DND-41 (cell line): ENCODE data around the gene CRBN.

ENCODE experiments used
- EZH2 ChIP-seq: IDR thresholded peaks from 3 replicates; pipeline ENCODE4 v1.6.1; 2012; ENCODE audit warnings: borderline replicate concordance, low read depth, mild to moderate bottlenecking, moderate library complexity, low read length, inconsistent platforms; ENCODE audit not compliant: severe bottlenecking
- TF ChIP-seq, protein P1 (sequence below): IDR thresholded peaks from 2 replicates; pipeline ENCODE4 v1.5.1; 2012; ENCODE audit warnings: borderline replicate concordance, low read length, moderate library complexity, mild to moderate bottlenecking; ENCODE audit not compliant: poor library complexity, severe bottlenecking; ENCODE audit errors: extremely low read depth

DNA sequence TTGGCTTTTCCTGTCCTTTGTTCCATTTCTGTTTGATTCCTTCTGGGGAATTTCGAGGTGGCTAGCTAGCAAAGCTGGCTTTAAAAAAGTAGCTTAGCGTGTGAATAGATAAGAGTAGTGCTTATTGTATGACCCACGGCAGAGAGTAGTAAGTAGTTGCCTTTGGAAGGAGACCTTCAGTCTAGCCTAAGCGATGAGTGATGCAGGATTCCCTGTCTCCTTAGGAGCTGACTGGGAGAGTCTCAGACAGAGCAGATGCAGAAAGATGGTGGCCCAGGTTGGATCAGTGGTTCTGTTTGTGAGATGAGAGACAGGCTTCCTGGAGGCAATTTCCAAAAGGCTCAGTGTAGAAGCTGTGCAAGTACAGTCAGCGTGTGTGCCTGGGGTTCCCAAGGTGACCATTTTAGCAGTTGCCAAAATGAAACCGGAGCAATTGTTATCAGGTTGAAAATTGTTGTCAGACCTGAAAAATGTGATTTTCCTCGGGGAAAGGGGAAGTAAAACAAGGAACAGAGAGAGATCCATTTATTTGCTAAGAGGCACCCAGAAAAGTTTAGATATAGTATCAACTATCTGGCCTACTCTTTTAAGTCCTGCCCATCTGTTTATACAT, 68.6 kb downstream of the CRBN start:
- TF ChIP-seq, protein P1, sequence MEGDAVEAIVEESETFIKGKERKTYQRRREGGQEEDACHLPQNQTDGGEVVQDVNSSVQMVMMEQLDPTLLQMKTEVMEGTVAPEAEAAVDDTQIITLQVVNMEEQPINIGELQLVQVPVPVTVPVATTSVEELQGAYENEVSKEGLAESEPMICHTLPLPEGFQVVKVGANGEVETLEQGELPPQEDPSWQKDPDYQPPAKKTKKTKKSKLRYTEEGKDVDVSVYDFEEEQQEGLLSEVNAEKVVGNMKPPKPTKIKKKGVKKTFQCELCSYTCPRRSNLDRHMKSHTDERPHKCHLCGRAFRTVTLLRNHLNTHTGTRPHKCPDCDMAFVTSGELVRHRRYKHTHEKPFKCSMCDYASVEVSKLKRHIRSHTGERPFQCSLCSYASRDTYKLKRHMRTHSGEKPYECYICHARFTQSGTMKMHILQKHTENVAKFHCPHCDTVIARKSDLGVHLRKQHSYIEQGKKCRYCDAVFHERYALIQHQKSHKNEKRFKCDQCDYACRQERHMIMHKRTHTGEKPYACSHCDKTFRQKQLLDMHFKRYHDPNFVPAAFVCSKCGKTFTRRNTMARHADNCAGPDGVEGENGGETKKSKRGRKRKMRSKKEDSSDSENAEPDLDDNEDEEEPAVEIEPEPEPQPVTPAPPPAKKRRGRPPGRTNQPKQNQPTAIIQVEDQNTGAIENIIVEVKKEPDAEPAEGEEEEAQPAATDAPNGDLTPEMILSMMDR, result no peak
- TF ChIP-seq EZH2, result no peak
